ENCODE measurements around the gene ZNF584.

DNA sequence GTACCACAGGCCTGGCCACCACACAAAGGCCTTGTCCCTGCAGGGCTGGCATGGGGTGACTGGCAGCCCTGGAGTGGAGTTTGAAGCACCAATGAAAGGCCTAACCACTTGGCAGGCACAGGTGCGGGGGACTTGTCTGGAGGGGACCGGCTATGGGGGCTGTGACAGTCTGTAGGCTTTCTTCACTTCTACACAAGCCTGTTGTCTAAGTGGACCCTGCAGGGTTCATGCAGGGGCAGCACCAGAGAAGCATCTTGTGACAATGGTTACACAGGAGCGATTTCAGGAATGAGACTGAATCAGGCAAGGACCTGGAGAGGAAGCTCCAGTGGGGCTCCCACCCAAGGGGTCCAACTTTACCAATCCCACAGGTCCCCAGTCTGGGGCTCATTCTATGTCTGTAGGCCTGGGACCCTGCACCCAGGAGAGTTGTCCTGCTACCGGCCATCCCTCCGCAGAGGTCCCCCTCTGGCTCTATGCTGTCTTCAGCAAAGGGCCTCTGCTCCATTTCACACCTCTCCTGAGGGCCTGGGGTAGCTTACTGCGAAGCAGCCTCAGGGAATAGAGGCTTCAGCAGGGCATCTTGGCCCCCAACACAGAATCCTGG is 25.3 kb upstream of the ZNF584 start:
- TF ChIP-seq SUZ12 (IDR thresholded peaks at IDR 0.05) (no peak), ARNT (IDR thresholded peaks at IDR 0.05) (no peak), FOXA1 (IDR thresholded peaks at IDR 0.05) (no peak), ELF4 (IDR thresholded peaks at IDR 0.05) (no peak), FOXM1 (IDR thresholded peaks at IDR 0.05; ENCODE audit: borderline replicate concordance) (no peak), ZNF384 (IDR thresholded peaks at IDR 0.05) (no peak)

All from HEK293T (cell line).